Omental fat pad (tissue), 4 donors: ENCODE results near the gene CD74. TPM values are rescaled to one million over a fixed set of nuclear protein-coding genes. Genes with fewer than 3 reads are reported as not detected.

ENCODE experiments used
- ATAC-seq: fragments of 150-250 bp; one replicate; pipeline ENCODE4 v1.9.1; 2016; ENCODE audit warnings: mild to moderate bottlenecking, moderate library complexity; ENCODE audit not compliant: low FRiP score
- DNase-seq: peaks from one replicate; pipeline ENCODE4 v3.0.0-alpha.2; 2019; ENCODE audit warnings: low spot score
- CTCF ChIP-seq, 3 donors: fragments of 450-650 bp; IDR thresholded peaks; one replicate each; pipeline ENCODE4 v1.5.1; 2016 to 2017; ENCODE audit warnings: antibody characterized with exemption in 3 of 3, mild to moderate bottlenecking in 3 of 3, moderate library complexity in 2 of 3
- total RNA-seq, 4 donors: library from RNA; depleted of rRNA; stranded (reverse); fragments of >200 nt; gene quantifications; one replicate each; pipeline ENCODE4 v1.1.0, GENCODE V29; 2016

CD74 gene
- total RNA-seq, 4 donors from 2014 or later = 188 to 705 (median 639) TPM

DNA sequence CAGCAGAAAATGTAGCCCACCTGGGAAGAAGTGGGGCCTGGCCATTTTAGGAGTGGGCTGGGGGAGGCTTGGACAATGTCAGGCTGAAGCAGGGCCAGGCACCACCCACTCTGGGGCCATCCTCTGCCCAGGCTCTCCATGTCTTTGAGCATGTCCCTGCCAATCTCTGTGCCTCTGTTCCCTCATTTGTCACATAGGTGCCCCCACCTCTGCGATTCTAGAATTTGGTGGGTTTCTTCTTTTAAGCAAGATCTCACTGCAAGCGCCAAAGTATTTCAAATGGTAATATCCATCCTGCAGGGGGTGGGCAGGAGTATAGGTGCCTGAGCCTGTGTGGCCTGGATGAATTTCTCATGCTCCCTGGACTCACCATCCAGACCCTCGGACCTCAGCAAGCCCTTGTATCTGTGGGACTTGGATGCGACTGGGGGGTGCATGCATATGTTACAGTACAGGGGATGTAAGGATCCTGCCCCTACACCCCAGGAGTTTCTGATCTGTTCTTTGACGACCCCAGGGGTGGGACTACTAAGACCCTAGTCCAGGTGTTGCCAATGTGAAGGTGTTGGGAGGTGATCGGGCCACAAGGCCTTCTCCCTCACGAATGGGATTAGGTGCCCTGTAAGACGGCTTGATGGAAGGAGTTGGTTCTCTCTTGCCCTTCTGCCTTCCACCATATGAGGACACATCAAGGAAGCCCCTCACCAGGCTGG is 4.3 kb downstream of the CD74 start:
- ATAC-seq (no peak), DNase-seq (no peak)
- no peak for TF ChIP-seq CTCF (IDR thresholded peaks at IDR 0.05)

DNA sequence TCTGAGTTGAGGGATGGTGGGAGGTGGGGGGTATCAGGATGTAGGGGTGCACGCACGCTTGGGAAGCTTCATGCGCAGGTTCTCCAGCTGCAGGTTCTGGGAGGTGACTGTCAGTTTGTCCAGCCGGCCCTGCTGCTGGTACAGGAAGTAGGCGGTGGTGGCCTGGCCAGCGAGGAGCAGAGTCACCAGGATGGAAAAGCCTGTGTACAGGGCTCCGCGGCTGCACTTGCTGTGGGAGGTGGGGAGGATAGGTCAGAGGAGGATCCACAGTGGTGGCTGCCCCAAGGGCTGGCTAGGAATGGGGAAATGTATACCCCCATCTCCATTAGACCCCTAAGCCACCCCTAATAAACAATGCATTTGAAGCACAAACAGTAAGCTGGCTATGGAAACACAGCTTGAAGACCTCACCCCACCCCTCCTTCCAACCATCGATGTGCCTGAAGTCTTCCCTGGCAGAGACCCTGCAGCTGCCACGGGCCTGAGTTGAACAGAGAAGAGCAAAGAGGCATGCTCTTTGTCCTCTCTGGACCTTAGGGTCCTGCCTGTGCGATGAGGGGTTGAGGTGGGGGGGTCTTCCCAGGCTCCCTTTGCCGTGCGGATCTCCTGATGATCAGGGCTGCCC is 5.5 kb downstream of the CD74 start:
- no peak for TF ChIP-seq CTCF (IDR thresholded peaks at IDR 0.05)
- DNase-seq (no peak), ATAC-seq (no peak)

DNA sequence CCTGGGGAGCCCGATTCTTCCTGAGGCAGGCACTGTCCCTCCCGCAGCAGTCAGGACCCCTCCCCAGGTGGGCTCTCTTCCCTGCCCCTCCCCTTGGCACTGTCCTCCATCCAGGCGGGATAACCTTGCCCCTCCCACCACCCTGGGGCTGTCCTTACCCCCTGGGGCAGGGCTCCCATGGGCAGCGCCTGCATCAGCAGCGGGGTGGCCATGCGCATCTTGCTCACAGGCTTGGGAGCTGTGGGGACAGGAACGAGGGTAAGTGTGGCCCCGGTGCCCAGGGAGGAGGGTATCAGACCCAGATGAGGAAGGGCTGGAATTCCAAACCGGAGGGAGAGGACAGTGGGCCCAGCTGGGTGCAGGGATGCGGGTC is 6.0 kb downstream of the CD74 start:
- TF ChIP-seq CTCF (IDR thresholded peaks at IDR 0.05) = no peak

DNA sequence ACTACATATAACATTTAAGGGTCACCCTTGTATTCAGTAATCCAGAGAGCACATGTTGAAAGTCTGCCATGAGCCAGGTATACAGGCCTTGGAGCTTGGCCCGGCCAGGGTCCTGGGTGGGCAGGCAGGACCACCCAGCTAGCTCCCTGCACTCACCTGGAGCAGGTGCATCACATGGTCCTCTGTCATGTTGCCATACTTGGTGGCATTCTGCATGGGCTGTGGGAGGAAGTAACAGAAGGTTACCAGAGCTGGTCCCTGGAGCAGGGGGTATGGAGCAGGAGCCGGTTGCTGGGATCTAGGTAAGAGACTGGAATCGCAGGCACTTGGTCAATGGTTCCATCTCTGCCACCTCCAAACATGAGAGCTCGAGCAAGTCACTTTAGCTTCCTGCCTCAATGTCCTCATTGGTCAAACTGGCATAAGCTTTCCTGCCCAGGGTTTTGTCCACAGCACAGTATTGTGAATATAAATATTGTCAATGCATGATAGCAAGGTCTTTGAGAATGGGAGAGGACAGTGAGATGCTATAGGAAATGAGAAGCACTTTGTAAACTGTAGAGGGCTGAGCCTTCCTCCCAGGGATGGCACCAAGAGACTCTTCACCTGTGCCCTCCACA is 6.5 kb downstream of the CD74 start:
- no peak for TF ChIP-seq CTCF (IDR thresholded peaks at IDR 0.05)
- no peak for ATAC-seq
- DNase-seq = no peak

More for the DNA sequence above, 6.0 kb downstream of the CD74 start:
- DNase-seq (no peak), ATAC-seq (no peak)

DNA sequence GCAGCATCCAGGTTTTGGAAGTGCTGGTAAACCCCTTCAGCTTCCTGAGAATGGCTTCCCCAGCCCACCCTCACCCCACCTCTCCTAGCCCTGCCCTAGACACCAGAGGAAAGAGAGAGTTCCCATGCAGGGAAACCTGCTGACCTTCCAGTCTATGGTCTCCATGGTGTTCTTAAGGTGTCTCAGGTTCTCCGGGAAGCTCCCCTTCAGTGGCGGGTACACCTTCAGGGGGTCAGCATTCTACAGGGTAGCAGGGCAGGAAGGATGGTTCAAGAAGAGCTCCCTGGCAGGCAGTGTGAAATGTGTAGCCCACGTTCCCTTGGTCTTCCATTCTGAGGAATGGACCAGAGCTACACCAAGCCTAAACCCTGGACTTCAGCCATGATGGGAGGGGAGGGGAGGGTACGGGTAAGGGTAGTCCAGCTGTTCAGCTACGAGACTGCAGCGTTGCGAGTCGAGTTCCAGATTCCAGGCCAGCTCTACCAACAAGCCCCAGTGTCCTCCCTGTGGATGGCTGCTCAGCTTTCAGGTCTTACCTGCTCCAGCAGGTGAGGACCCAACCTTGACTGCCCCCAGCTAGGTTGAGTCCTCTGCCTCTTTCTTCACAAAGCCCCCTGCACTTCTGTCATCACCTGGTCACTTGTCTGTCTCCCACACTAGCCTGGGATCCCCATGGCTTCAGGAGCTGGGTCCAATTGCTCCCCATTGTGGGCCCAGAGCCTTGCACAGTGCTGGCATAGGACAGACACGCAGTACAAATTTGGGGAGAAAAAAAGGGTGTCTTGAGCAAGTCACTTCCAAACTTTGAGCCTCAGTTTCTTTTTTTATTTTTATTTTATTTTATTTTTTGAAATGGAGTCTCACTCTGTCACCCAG is 7.5 kb downstream of the CD74 start:
- no peak for DNase-seq
- no peak for TF ChIP-seq CTCF (IDR thresholded peaks at IDR 0.05)
- ATAC-seq = no peak

DNA sequence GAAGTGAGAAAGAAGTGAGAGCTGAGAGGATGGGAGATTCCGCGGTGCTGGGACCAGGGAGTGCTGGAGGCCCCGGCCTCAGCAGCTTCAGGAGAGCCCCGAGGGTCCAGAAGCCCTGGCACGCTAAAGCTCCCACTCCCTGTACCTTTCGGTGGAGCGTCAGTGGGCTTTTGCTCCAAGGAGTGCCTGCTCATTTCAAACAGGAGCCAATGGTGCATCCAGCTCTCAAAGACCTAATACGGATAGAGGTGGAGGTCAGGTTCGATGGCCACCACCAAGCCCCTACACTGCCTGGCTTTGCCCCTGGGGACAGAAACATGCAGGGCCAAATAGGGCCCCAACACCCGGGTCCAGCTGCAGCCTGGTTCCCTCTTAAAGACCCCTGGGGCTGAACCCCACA is 8.2 kb downstream of the CD74 start:
- DNase-seq (no peak), ATAC-seq (no peak)

More for the DNA sequence above, 8.2 kb downstream of the CD74 start:
- TF ChIP-seq CTCF (IDR thresholded peaks at IDR 0.05) = no peak
